HG02763 (cell line): ENCODE results near the gene TCP1.
"Not testable (repeated sequence)": the region's sequence is repeated elsewhere in the genome, so short reads cannot be mapped to it uniquely, and the experiment has no call there.

Experiments
- ATAC-seq: cut with Tn5 transposase; IDR thresholded peaks from one replicate; pipeline ENCODE4 v1.9.1; 2021; ENCODE audit warnings: mild to moderate bottlenecking, moderate library complexity; ENCODE audit not compliant: unreplicated experiment

The TCP1 gene

DNA sequence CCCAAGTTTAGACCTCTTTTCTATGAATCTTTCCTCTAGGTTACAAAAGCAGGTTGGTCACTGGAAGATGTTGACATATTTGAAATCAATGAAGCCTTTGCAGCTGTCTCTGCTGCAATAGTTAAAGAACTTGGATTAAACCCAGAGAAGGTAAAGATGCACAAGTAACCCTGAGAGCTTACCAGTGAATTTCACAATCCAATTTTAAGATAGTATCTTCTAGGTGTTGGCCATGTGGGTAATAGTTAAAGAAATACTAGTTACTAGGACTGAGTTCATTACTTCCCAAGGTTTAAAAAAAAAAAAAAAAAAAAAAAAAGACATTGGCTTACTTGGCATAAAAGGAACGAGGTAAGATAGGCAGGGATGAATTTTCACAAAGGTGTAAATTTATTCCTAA is 11.3 kb downstream of the TCP1 start:
- no peak for ATAC-seq

- ATAC-seq = no peak
Measured at GRCh38 chr6:159777240-159777904, 12.0 kb downstream of the TCP1 start.

DNA sequence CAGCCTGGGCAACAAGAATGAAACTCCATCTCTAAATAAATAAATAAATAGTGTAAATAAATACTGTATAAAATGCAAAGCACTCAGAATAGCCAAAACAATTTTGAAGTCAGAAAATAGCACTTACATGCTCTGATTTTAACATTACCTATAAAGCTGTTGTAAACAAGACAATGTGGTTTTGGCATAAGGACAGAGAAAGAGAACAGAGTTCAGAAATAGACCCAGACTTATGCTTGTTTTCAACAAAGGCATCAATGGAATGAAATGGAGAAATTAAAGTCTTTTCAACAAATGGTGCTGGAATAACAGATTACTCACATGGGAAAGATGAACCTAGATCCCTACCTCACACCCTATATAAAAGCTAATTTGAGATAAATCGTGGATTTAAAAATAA is 17.2 kb downstream of the TCP1 start:
- no peak for ATAC-seq

- no peak for ATAC-seq
Measured at GRCh38 chr6:159769470-159769869, 19.9 kb downstream of the TCP1 start.

GRCh38 chr6:159766906-159767305 is 22.5 kb downstream of the TCP1 start:
- no peak for ATAC-seq

GRCh38 chr6:159762681-159763293 is 26.6 kb downstream of the TCP1 start:
- no peak for ATAC-seq

- peak; percentile 99 for ATAC-seq
Measured at GRCh38 chr6:159761873-159762680, 27.3 kb downstream of the TCP1 start, which contains the start of gene ACAT2. Gene ACAT2, plus strand, starts transcription at chr6:159762045. Its CDS starts 43 bp downstream, at chr6:159762088.

DNA sequence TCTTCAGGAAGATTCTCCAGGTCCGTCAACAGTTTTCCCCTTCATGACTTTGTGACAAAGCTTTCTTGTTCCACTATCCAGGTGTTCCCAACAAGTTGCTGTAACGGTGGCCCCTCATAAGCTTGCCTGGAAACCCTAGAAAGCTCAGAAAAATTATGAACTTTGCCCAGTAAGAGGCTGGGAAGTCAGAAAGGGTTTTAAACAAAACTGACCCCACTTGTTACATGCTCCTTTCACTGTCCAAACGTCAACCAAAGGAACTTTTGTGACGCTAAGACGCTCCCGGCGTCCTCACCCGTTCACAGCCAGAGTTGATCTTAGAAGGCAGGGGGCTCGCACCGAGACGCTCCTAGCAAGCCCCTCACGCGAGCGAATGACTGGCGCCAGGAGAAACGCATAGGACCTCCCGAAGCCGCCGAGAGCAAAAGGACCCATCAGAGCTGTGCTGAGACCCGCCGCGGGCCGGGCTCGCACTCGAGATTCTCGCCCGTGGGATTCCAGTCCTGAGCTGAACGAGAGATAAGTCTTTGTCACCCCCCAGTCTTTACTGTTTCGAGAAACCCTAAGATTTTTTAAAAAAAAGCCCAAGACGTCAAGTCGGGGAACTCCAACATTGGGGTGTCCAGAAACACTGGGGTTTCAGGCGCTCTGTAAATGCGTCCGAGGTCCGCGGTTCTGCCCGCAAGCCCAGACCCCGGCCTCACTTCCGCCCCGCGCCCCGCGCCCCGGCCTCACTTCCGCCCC is 28.1 kb downstream of the TCP1 start:
- peak; percentile 1 for ATAC-seq

GRCh38 chr6:159760602-159761057 is 28.8 kb downstream of the TCP1 start:
- no peak for ATAC-seq

GRCh38 chr6:159759645-159760044 is 29.8 kb downstream of the TCP1 start:
- no peak for ATAC-seq

GRCh38 chr6:159758031-159759001 is 31.1 kb downstream of the TCP1 start:
- no peak for ATAC-seq

DNA sequence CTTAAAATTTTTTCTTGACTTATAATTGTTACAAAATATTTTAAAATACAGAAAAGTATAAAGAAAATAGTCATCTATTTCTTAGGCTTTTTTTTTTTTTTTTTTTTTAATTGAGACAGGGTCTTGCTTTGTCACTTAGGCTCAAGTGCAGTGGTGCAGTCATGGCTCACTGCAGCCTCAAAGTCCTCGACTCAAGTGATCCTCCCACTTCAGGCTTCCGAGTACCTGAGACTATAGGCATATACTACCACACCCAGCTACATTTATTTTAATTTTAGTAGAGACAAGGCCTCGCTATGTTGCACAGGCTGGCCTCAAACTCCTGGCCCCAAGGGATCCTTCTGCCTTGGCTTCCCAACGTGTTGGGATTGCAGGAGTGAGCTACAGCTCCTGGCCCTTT is 32.9 kb downstream of the TCP1 start:
- ATAC-seq = no peak

DNA sequence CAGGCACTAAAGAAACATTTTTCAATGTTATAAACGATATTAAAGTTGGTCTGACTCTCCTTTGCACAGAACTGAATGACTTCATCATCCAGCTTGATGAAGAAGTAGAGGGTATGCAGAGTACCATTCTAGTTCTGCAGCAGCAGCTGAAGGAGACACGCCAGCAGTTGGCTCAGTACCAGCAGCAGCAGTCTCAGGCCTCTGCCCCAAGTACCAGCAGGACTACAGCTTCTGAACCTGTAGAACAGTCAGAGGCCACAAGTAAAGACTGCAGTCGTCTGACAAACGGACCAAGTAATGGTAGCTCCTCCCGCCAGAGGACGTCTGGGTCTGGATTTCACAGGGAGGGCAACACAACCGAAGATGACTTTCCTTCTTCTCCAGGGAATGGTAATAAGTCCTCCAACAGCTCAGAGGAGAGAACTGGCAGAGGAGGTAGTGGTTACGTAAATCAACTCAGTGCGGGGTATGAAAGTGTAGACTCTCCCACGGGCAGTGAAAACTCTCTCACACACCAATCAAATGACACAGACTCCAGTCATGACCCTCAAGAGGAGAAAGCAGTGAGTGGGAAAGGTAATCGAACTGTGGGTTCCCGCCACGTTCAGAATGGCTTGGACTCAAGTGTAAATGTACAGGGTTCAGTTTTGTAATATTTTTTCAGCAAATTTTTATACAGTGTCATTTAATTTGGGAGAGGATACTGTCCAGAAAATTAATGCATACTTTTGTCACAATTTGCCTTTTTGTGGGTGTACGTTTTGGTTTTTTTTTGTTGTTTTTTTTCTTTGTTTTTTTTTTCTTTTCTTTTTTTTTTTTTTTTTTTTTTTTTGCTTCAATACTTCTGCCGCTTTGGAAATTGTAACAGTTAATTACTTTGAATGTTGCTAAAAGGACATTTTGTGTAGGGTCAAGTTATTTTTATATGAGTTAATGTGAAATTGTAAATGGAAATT is 34.2 kb downstream of the TCP1 start:
- ATAC-seq = no peak

- ATAC-seq = no peak
Measured at GRCh38 chr6:159754401-159754800, 35.0 kb downstream of the TCP1 start.

GRCh38 chr6:159753081-159753872 is 36.1 kb downstream of the TCP1 start:
- ATAC-seq = no peak

- ATAC-seq = no peak
Measured at GRCh38 chr6:159751448-159751847, 38.0 kb downstream of the TCP1 start.

- ATAC-seq = not testable (repeated sequence)
Measured at GRCh38 chr6:159748127-159748526, 41.3 kb downstream of the TCP1 start.

- ATAC-seq = no peak
Measured at GRCh38 chr6:159746759-159747158, 42.6 kb downstream of the TCP1 start.
